ENCODE data around the gene RAB1A.

Gene RAB1A

GRCh38 chr2:65114921-65115320 lies 15.0 kb downstream of the RAB1A start:
- H3K4me2 ChIP-seq (ENCODE audit: insufficient read depth, low read length), result no peak overlapping the region
- DNase-seq, result no peak
- no peaks in the 10 kb centered on the region for H3K9me3 ChIP-seq (ENCODE audit: insufficient read depth, low read length, severe bottlenecking)
- H3K9ac ChIP-seq (ENCODE audit: low read depth, low read length), result no peak overlapping the region
- no peaks in the 10 kb centered on the region for H3K4me1 ChIP-seq (ENCODE audit: insufficient read depth, low read length)
- H2AFZ ChIP-seq (ENCODE audit: low read depth, low read length), result no peak overlapping the region
- peaks cover 63% of the 10 kb centered on the region for H4K20me1 ChIP-seq (ENCODE audit: insufficient read depth, low read length)
- H3K79me2 ChIP-seq (ENCODE audit: insufficient read depth, low read length), result peaks cover 99% of the 10 kb centered on the region
- H3K36me3 ChIP-seq (ENCODE audit: insufficient read depth, low read length), result no peaks in the 10 kb centered on the region
- H3K27me3 ChIP-seq (ENCODE audit: insufficient read depth, low read length, poor library complexity), result no peaks in the 10 kb centered on the region
- no peak overlapping the region for H3K27ac ChIP-seq (ENCODE audit: low read length)
- ATAC-seq (ENCODE audit: insufficient read depth, low read depth), result no peak
- H3K4me3 ChIP-seq (ENCODE audit: low read depth in 1 of 2, low read length in 2 of 2), result no peak overlapping the region
- no peak for TF ChIP-seq CTCF (IDR thresholded peaks at IDR 0.05; ENCODE audit: borderline replicate concordance, extremely low read depth, low read length, poor library complexity, severe bottlenecking)
- no peak for TF ChIP-seq EZH2 (IDR thresholded peaks at IDR 0.05; ENCODE audit: borderline replicate concordance, low read depth, low read length, severe bottlenecking)

- Histone ChIP-seq H2AFZ (ENCODE audit: low read depth, low read length) (no peak overlapping the region), H3K4me3 (ENCODE audit: low read depth in 1 of 2, low read length in 2 of 2) (no peak overlapping the region), H3K9me3 (ENCODE audit: insufficient read depth, low read length, severe bottlenecking) (no peaks in the 10 kb centered on the region), H3K4me2 (ENCODE audit: insufficient read depth, low read length) (no peak overlapping the region), H3K27me3 (ENCODE audit: insufficient read depth, low read length, poor library complexity) (no peaks in the 10 kb centered on the region), H3K27ac (ENCODE audit: low read length) (no peak overlapping the region), H3K36me3 (ENCODE audit: insufficient read depth, low read length) (no peaks in the 10 kb centered on the region), H3K9ac (ENCODE audit: low read depth, low read length) (no peak overlapping the region), H4K20me1 (ENCODE audit: insufficient read depth, low read length) (peaks cover 62% of the 10 kb centered on the region), H3K4me1 (ENCODE audit: insufficient read depth, low read length) (no peaks in the 10 kb centered on the region), H3K79me2 (ENCODE audit: insufficient read depth, low read length) (peaks cover 99% of the 10 kb centered on the region)
- ATAC-seq (ENCODE audit: insufficient read depth, low read depth), result no peak
- no peak for DNase-seq
- TF ChIP-seq EZH2 (IDR thresholded peaks at IDR 0.05; ENCODE audit: borderline replicate concordance, low read depth, low read length, severe bottlenecking) (no peak), CTCF (IDR thresholded peaks at IDR 0.05; ENCODE audit: borderline replicate concordance, extremely low read depth, low read length, poor library complexity, severe bottlenecking) (no peak)
Observed at GRCh38 chr2:65113816-65114215, 16.1 kb downstream of the RAB1A start.

GRCh38 chr2:65113229-65113628 lies 16.7 kb downstream of the RAB1A start:
- Histone ChIP-seq H3K36me3 (ENCODE audit: insufficient read depth, low read length) (no peaks in the 10 kb centered on the region), H3K4me2 (ENCODE audit: insufficient read depth, low read length) (no peak overlapping the region), H4K20me1 (ENCODE audit: insufficient read depth, low read length) (peaks cover 62% of the 10 kb centered on the region), H3K27ac (ENCODE audit: low read length) (no peak overlapping the region), H3K9me3 (ENCODE audit: insufficient read depth, low read length, severe bottlenecking) (no peaks in the 10 kb centered on the region), H3K79me2 (ENCODE audit: insufficient read depth, low read length) (peaks cover 99% of the 10 kb centered on the region), H3K27me3 (ENCODE audit: insufficient read depth, low read length, poor library complexity) (no peaks in the 10 kb centered on the region), H3K4me1 (ENCODE audit: insufficient read depth, low read length) (no peaks in the 10 kb centered on the region), H3K4me3 (ENCODE audit: low read depth in 1 of 2, low read length in 2 of 2) (no peak overlapping the region), H3K9ac (ENCODE audit: low read depth, low read length) (no peak overlapping the region), H2AFZ (ENCODE audit: low read depth, low read length) (no peak overlapping the region)
- no peak for TF ChIP-seq CTCF (IDR thresholded peaks at IDR 0.05; ENCODE audit: borderline replicate concordance, extremely low read depth, low read length, poor library complexity, severe bottlenecking)
- TF ChIP-seq EZH2 (IDR thresholded peaks at IDR 0.05; ENCODE audit: borderline replicate concordance, low read depth, low read length, severe bottlenecking), result no peak
- DNase-seq (no peak), ATAC-seq (ENCODE audit: insufficient read depth, low read depth) (no peak)

GRCh38 chr2:65112633-65113032 lies 17.3 kb downstream of the RAB1A start:
- H3K4me1 ChIP-seq (ENCODE audit: insufficient read depth, low read length), result no peaks in the 10 kb centered on the region

More at GRCh38 chr2:65112633-65113032, 17.3 kb downstream of the RAB1A start:
- H3K4me3 ChIP-seq (ENCODE audit: low read depth in 1 of 2, low read length in 2 of 2), result no peak overlapping the region
- no peaks in the 10 kb centered on the region for H3K9me3 ChIP-seq (ENCODE audit: insufficient read depth, low read length, severe bottlenecking)
- H3K36me3 ChIP-seq (ENCODE audit: insufficient read depth, low read length), result peaks cover 3% of the 10 kb centered on the region; the same call in 1 of the 2 replicates
- no peak overlapping the region for H3K27ac ChIP-seq (ENCODE audit: low read length)
- H4K20me1 ChIP-seq (ENCODE audit: insufficient read depth, low read length), result peaks cover 58% of the 10 kb centered on the region
- ATAC-seq (ENCODE audit: insufficient read depth, low read depth) (no peak), DNase-seq (no peak)
- H3K79me2 ChIP-seq (ENCODE audit: insufficient read depth, low read length), result peaks cover 99% of the 10 kb centered on the region
- H2AFZ ChIP-seq (ENCODE audit: low read depth, low read length), result no peak overlapping the region
- H3K4me2 ChIP-seq (ENCODE audit: insufficient read depth, low read length), result no peak overlapping the region
- H3K27me3 ChIP-seq (ENCODE audit: insufficient read depth, low read length, poor library complexity), result no peaks in the 10 kb centered on the region
- TF ChIP-seq EZH2 (IDR thresholded peaks at IDR 0.05; ENCODE audit: borderline replicate concordance, low read depth, low read length, severe bottlenecking) (no peak), CTCF (IDR thresholded peaks at IDR 0.05; ENCODE audit: borderline replicate concordance, extremely low read depth, low read length, poor library complexity, severe bottlenecking) (no peak)
- H3K9ac ChIP-seq (ENCODE audit: low read depth, low read length), result no peak overlapping the region

Data from DND-41 (cell line).